Heart right ventricle (tissue), 16 donors: ENCODE measurements around the gene PAPPA. TPM values are rescaled to one million over a fixed set of nuclear protein-coding genes. Genes with fewer than 3 reads are reported as not detected.

ENCODE experiments used
- ATAC-seq, 8 donors: fragments of 200-7000 bp; cut with Tn5 transposase; one replicate each; pipeline ENCODE4 v1.9.1; 2020; ENCODE audit warnings: mild to moderate bottlenecking in 8 of 8, moderate library complexity in 8 of 8, moderate number of reproducible peaks in 1 of 8
- DNase-seq, 2 donors: peaks; one replicate each; pipeline ENCODE4 v3.0.0-alpha.2; 2020
- H3K27ac ChIP-seq, 10 donors: fragments of 200-600 bp; sonication (generic) in 2 of 10; one replicate each; pipeline versions ENCODE4 v1.5.0 to v1.8.0; 2020 to 2022; ENCODE audit warnings: mild to moderate bottlenecking in 3 of 10
- H3K27me3 ChIP-seq, 7 donors: fragments of 200-600 bp; one replicate each; pipeline ENCODE4 v1.8.0; 2021 to 2022; ENCODE audit warnings: mild to moderate bottlenecking in 2 of 7
- H3K36me3 ChIP-seq, 9 donors: fragments of 200-600 bp; sonication (generic) in 1 of 9; one replicate each; pipeline versions ENCODE4 v1.5.0 to v1.8.0; 2020 to 2022; ENCODE audit warnings: mild to moderate bottlenecking in 2 of 9
- H3K4me1 ChIP-seq, 9 donors: fragments of 200-600 bp; sonication (generic) in 1 of 9; one replicate each; pipeline versions ENCODE4 v1.5.0 to v1.8.0; 2020 to 2022; ENCODE audit warnings: mild to moderate bottlenecking in 4 of 9
- H3K4me3 ChIP-seq, 10 donors: fragments of 200-600 bp; sonication (generic) in 2 of 10; one replicate each; pipeline versions ENCODE4 v1.5.0 to v1.8.0; 2020 to 2022; ENCODE audit warnings: mild to moderate bottlenecking in 7 of 10, moderate library complexity in 2 of 10
- H3K9me3 ChIP-seq, 11 donors: fragments of 200-600 bp in 10 of 11; sonication (generic) in 2 of 11; one replicate each; pipeline versions ENCODE4 v1.5.0 to v1.8.0; 2013 to 2022; ENCODE audit warnings: mild to moderate bottlenecking in 2 of 11, control low read depth in 1 of 11, moderate library complexity in 1 of 11
- WGBS, 2 donors: extraction: QIAGEN DNeasy Blood & Tissue Kit; methylation state at CpG; one replicate each; pipeline ENCODE4 v1.1.7; 2013; ENCODE audit warnings: inconsistent platforms in 1 of 2; 5-methylcytosine and 5-hydroxymethylcytosine counted together
- intact Hi-C, 10 donors: fragments of 100-400 bp; cut with DNase I; formaldehyde crosslinking; loops; one replicate each; pipeline versions ENCODE4 v1.11.1 to v1.14.2; 2022
- polyA plus RNA-seq, 2 donors: library from polyadenylated mRNA; stranded (reverse); fragments of 200-250 nt; gene quantifications; one replicate each; pipeline ENCODE4 v1.2.3, GENCODE V29; 2013
- total RNA-seq, 10 donors: library from RNA; stranded (reverse); fragmentation: NEBNext Ultra II Directional in 3 of 10; extraction: Animal tissue kit (Norgen Biotek cat#: 25700) in 3 of 10; gene quantifications; one replicate each; pipeline versions ENCODE4 v1.2.1 to v1.2.4, GENCODE V29; 2021 to 2023
- TF ChIP-seq, protein P1 (sequence below), 9 donors: fragments of 200-600 bp; sonication (generic) in 2 of 9; IDR thresholded peaks; one replicate each; pipeline versions ENCODE4 v1.5.0 to v1.8.0; 2021 to 2022; ENCODE audit warnings: antibody characterized with exemption in 9 of 9, mild to moderate bottlenecking in 5 of 9, moderate library complexity in 1 of 9
- donor health status: Arrhythmogenic right ventricular cardiomyopathy.
- donor health status: ischemic (EF 13 %, LVEDD 7.1; RV severe dilation, severe dysfunction).
- donor health status: healthy with polysubstance abuse.
- donor health status: DM: no; HTN: yes; CAD: no.
- donor health status: DM: no; HTN: no; CAD: no.
- donor health status: ischemic (EF 25% LVEDD 6.9; RV normal size, moderate dysfunction).
- donor health status: ischemic (EF 25% LVEDD 5.7; RV mildly dilated, moderate dysfunction).
- donor health status: healthy.
- donor health status: DM: yes; HTN: yes; CAD: no.
- donor health status: Ischemic cardiomyopathy.
- donor health status: ischemic (EF 35%, LVEDD 5.7; RV mildly dilated, moderate dysfunction).
- donor health status: nonischemic (EF 11% LVEDD 7.7; RV severe dilation, severe dysfunction).
- donor health status: DM: yes; HTN: yes; CAD: no.
- donor health status: PGD.
- donor health status: ischemic (EF 29% LVEDD 5.4; RV normal size, mild dysfunction).
- donor health status: nonischemic (EF 23%, LVEDD 6.1; RV moderate dilation, normal function).

The PAPPA gene
- total and polyA plus RNA-seq, 12 donors, result 0.15 to 3.4 (median 1.2) TPM

DNA sequence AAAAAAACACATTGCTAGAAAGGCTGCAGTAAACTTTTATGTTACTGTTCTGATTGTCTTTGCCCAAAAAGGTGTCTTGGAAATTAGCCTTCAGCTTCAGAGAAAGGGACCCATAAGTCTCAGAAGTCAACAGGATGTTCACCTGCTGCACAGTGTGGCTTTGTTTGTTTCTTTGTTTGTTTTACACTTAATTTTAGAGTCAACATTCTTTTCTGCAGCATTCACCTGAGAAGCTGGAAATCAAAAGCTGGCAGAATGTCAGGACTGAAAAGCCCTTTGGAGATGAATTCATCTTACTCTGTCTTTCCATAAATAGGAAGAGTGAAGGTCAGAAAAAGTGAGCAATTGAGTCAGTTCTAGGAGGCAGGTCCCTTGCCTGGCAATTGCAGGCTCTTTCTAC lies 170.0 kb downstream of the PAPPA start:
- peaks cover 2 to 53% (median 32%) of the 10 kb centered on the region in 9 donors for H3K4me1 ChIP-seq
- no peaks in the 10 kb centered on the region for H3K27me3 ChIP-seq
- DNase-seq (no peak), ATAC-seq (no peak)
- no peaks in the 10 kb centered on the region for H3K9me3 ChIP-seq
- H3K4me3 ChIP-seq, result no peak overlapping the region
- intact Hi-C loops, result no loop called here
- TF ChIP-seq, protein P1, sequence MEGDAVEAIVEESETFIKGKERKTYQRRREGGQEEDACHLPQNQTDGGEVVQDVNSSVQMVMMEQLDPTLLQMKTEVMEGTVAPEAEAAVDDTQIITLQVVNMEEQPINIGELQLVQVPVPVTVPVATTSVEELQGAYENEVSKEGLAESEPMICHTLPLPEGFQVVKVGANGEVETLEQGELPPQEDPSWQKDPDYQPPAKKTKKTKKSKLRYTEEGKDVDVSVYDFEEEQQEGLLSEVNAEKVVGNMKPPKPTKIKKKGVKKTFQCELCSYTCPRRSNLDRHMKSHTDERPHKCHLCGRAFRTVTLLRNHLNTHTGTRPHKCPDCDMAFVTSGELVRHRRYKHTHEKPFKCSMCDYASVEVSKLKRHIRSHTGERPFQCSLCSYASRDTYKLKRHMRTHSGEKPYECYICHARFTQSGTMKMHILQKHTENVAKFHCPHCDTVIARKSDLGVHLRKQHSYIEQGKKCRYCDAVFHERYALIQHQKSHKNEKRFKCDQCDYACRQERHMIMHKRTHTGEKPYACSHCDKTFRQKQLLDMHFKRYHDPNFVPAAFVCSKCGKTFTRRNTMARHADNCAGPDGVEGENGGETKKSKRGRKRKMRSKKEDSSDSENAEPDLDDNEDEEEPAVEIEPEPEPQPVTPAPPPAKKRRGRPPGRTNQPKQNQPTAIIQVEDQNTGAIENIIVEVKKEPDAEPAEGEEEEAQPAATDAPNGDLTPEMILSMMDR (IDR thresholded peaks at IDR 0.05), result no peak
- H3K36me3 ChIP-seq, result no peaks in the 10 kb centered on the region
- H3K27ac ChIP-seq, result no peak overlapping the region

DNA sequence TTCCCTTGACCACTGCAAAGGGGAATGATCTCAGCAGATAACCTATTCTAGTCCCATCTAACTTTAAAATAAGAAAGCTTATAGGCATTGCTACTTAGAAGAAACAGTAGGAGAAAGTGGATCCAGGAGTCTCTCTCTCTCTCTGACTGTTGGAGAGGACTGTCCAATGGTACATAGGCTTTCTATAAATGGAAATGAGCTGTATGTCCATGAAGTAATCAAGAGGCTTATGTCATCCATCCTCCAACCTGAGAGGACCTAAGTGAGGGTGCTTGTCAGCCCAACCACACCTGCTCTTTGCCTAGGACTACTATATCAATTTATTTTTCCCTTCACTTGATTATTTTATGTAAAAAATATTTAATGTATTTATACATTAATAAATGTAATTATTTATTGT lies 172.3 kb downstream of the PAPPA start:
- H3K9me3 ChIP-seq, result no peaks in the 10 kb centered on the region
- H3K4me1 ChIP-seq, result peaks cover 0 to 39% (median 13%) of the 10 kb centered on the region in 9 donors
- TF ChIP-seq, protein P1 (IDR thresholded peaks at IDR 0.05), result no peak
- intact Hi-C loops, result no loop called here
- no peaks in the 10 kb centered on the region for H3K36me3 ChIP-seq
- ATAC-seq (no peak), DNase-seq (no peak)
- no peak overlapping the region for H3K4me3 ChIP-seq
- no peaks in the 10 kb centered on the region for H3K27me3 ChIP-seq
- H3K27ac ChIP-seq, result no peak overlapping the region

DNA sequence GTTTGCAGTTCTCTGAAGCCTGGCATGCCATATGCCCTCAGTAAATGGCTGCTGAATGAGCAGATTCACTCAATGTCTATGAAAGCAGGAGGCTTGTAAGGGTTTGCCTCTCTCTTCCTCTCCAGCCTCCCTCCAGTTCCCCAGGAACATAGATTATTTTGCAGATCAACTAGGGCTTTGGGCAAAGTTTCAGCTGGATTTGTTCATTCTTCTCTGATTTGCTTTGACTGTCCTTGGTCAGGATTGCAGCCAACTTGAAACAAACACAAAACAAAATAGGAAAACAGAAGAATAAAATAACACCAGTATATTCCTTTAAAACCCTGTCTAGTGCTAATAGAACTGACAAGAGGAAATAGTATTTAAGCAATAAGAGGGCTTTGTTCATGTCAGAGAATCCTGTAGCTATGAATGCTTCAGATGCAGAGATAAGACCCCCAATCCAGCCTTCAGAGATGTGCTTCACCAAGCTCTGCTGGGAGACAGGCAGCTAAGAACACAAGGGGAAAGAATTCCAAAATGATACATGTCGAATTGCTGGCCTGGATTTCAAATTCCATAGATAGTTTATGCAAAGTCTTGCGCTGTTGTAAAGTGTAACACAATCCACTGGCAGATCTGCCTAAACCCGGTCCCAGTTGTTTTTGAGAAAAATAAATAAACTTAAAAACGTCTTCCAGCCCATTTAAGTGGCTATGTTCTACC lies 174.3 kb downstream of the PAPPA start:
- H3K27me3 ChIP-seq, result no peaks in the 10 kb centered on the region
- peak overlapping the region in 1 of 10 donors; percentile 17 for H3K27ac ChIP-seq
- H3K4me1 ChIP-seq, result peaks cover 0 to 32% (median 14%) of the 10 kb centered on the region in 9 donors
- intact Hi-C loops, result no loop called here
- H3K4me3 ChIP-seq, result no peak overlapping the region
- peak in 1 of 8 donors; percentile 26 for ATAC-seq
- H3K36me3 ChIP-seq, result no peaks in the 10 kb centered on the region
- no peaks in the 10 kb centered on the region for H3K9me3 ChIP-seq
- 6 to 24% methylated on average over 4 of the region's 4 CpGs for WGBS, 2 donors
- no peak for DNase-seq
- TF ChIP-seq, protein P1 (IDR thresholded peaks at IDR 0.05), result no peak

DNA sequence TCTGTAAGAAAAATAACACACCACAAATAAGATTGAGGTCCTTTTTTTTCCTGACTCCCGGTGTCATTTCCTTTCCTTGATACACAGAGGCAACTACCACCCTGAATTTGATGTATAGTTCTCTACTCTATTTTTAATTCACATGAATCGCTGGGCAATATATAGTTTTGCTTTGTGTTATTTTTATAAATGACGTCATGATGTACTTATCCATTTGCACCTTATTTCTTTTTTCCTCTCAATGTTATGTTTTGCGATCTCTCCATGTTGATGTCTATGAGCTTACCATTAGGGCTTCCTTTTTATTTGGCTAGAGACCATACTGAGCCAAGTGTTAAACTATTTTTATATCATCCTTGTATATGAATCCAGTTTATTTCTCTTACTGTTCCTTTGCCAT lies 175.9 kb downstream of the PAPPA start:
- Histone ChIP-seq H3K9me3 (no peaks in the 10 kb centered on the region), H3K4me1 (peaks cover 0 to 32% (median 8%) of the 10 kb centered on the region in 9 donors), H3K27ac (no peak overlapping the region), H3K27me3 (no peaks in the 10 kb centered on the region), H3K4me3 (no peak overlapping the region), H3K36me3 (no peaks in the 10 kb centered on the region)
- 66 to 75% methylated on average over 4 of the region's 4 CpGs for WGBS, 2 donors
- no peak for ATAC-seq
- intact Hi-C loops, result no loop called here
- TF ChIP-seq, protein P1 (IDR thresholded peaks at IDR 0.05), result no peak
- no peak for DNase-seq
